Activated CD8-positive, alpha-beta T cell treated with anti-CD3 and anti-CD28 coated beads for 36 hours (primary cell): ENCODE results near the gene PRKG2. TPM values are rescaled to one million over a fixed set of nuclear protein-coding genes. Genes with fewer than 3 reads are reported as not detected.

Experiments used
- ATAC-seq: fragments of 200-7000 bp; cut with Tn5 transposase; one replicate; pipeline ENCODE4 v1.10.0; 2021; ENCODE audit warnings: mild to moderate bottlenecking, moderate library complexity
- CTCF ChIA-PET: fragments of 350-600 bp; sonication (Branson Sonifier 250); formaldehyde crosslinking; loops from one replicate; lab custom pipeline; 2021; ENCODE audit warnings: antibody characterized with exemption; lab: Charles Lee
- POLR2A ChIA-PET: fragments of 350-600 bp; sonication (Branson Sonifier 250); formaldehyde crosslinking; loops from one replicate; lab custom pipeline; 2021; ENCODE audit warnings: antibody characterized with exemption; lab: Charles Lee
- DNase-seq: peaks from one replicate; pipeline ENCODE4 v3.0.0-alpha.2; 2020
- H3K27ac Mint-ChIP-seq: one replicate; pipeline ENCODE4 v1.8.0; 2021; ENCODE audit warnings: mild to moderate bottlenecking, mixed read lengths
- H3K27me3 Mint-ChIP-seq: one replicate; pipeline ENCODE4 v1.8.0; 2021; ENCODE audit warnings: mixed read lengths
- H3K36me3 Mint-ChIP-seq: one replicate; pipeline ENCODE4 v1.8.0; 2021; ENCODE audit warnings: low read depth, mixed read lengths
- H3K4me1 Mint-ChIP-seq: one replicate; pipeline ENCODE4 v1.8.0; 2021; ENCODE audit warnings: low read depth, mixed read lengths
- H3K4me3 Mint-ChIP-seq: one replicate; pipeline ENCODE4 v1.8.0; 2021; ENCODE audit warnings: mild to moderate bottlenecking, moderate library complexity, mixed read lengths
- H3K9me3 Mint-ChIP-seq: one replicate; pipeline ENCODE4 v1.8.0; 2021; ENCODE audit warnings: mixed read lengths
- intact Hi-C: fragments of 100-400 bp; cut with micrococcal nuclease; formaldehyde crosslinking; loops from one replicate; pipeline ENCODE4 v1.10.0; 2022
- total RNA-seq, 2 experiments: library from RNA; stranded (reverse); gene quantifications; one replicate each; pipeline ENCODE4 v1.2.3, GENCODE V29; 2021
- TF ChIP-seq, protein P1 (sequence below): fragments of 200-600 bp; IDR thresholded peaks from one replicate; pipeline ENCODE4 v1.8.0; 2022; ENCODE audit warnings: antibody characterized with exemption, mild to moderate bottlenecking

PRKG2 gene
- total RNA-seq, 2 experiments from 2014 or later: 0.54 to 0.63 TPM

DNA sequence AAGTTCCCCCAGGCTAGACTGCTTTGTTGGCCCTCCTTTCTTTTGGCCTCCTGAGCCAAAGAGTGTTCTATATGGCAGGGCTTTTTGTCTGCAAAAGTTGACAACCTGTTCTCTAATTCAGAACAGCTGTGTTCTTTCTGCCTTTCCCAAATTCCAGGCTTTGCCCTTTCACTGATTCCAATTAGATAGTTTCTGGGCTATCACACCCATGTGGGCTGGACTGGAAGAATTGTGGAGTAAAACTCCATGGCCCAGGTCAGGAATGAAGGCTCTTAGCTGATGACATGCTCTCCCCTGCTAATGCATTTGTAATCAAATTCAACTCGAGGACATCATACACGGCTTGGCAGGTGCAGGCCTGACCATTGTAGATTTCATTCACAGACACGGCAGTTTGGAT lies 165.1 kb downstream of the PRKG2 start:
- Mint-ChIP-seq H3K4me3 (no peak overlapping the region), H3K36me3 (no peaks in the 10 kb centered on the region), H3K27me3 (peaks cover 4% of the 10 kb centered on the region), H3K9me3 (no peaks in the 10 kb centered on the region), H3K27ac (no peak overlapping the region), H3K4me1 (no peaks in the 10 kb centered on the region)
- ATAC-seq: no peak
- DNase-seq: no peak
- intact Hi-C loops: no loop called here
- ChIA-PET CTCF (interaction anchor here (4.1 kb wide), 1 partner anchor 10 kb away, joined by 21 read pairs; no protein-coding TSS in a partner anchor), POLR2A (no interaction called here)
- TF ChIP-seq, protein P1, sequence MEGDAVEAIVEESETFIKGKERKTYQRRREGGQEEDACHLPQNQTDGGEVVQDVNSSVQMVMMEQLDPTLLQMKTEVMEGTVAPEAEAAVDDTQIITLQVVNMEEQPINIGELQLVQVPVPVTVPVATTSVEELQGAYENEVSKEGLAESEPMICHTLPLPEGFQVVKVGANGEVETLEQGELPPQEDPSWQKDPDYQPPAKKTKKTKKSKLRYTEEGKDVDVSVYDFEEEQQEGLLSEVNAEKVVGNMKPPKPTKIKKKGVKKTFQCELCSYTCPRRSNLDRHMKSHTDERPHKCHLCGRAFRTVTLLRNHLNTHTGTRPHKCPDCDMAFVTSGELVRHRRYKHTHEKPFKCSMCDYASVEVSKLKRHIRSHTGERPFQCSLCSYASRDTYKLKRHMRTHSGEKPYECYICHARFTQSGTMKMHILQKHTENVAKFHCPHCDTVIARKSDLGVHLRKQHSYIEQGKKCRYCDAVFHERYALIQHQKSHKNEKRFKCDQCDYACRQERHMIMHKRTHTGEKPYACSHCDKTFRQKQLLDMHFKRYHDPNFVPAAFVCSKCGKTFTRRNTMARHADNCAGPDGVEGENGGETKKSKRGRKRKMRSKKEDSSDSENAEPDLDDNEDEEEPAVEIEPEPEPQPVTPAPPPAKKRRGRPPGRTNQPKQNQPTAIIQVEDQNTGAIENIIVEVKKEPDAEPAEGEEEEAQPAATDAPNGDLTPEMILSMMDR: no peak

DNA sequence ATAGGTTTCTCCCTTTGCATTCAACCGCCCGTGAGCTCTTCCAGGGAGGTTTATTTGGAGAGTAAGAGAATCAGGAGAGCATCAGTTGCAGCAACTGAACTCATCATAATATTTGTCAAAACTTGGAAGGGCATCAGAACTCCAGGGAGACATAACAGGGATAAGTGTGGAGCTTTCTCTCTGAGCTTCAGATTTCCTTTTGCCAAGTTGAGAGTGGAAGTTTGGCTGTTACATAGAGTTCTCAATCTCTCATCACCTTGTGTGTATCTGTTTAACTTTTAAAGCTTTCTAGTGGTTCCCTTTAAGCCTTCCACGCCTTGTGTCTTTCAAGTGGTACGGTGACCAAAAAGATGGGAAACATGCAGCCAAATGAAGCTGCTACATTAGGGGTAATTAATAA lies 165.7 kb downstream of the PRKG2 start:
- ChIA-PET CTCF (interaction anchor here (0.9 to 4.1 kb wide), 2 partner anchors 10 to 60 kb away, joined by 3 to 21 read pairs; no protein-coding TSS in a partner anchor), POLR2A (no interaction called here)
- Mint-ChIP-seq H3K36me3 (no peaks in the 10 kb centered on the region), H3K9me3 (no peaks in the 10 kb centered on the region), H3K4me1 (no peaks in the 10 kb centered on the region), H3K4me3 (no peak overlapping the region), H3K27me3 (peaks cover 8% of the 10 kb centered on the region), H3K27ac (no peak overlapping the region)
- TF ChIP-seq, protein P1: no peak
- ATAC-seq (no peak), DNase-seq (no peak)
- intact Hi-C loops: no loop called here

DNA sequence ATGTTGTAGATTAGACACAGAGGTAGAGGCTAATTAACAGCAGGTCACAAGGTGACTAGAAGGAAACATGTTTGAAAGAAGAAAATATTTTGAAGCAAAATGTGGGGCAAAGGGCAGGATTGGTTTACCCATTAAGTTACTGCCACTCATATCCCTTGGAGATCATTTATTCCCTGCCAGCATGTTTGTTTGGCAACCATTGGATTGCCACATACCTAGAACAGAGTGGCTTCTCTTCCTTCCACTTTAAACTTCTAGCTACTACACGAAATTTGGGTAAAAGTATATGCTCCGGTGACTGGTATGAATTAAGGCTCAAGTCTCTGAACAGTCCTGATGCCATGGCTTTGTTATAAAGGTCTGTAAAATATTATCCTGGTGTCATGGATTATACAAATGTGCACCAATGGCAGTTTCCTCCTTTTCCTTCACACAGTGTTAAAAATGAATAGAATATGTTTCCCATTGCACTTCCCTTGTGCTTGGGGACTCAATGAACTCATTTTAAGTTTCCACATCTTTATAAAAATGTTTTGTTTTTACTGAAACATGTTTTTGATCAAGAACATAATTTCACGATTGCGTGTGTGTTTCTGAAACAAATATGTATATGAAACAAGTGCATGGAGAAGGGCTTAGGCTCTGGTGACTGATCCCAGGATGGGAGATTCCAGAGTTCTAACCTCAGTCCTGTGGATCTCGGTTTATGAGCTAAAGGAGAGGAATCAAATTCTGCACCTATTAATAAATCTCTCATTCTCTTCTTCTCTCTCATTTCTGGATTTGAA lies 172.2 kb downstream of the PRKG2 start:
- TF ChIP-seq, protein P1: no peak
- H3K27me3 Mint-ChIP-seq: peaks cover 14% of the 10 kb centered on the region
- H3K4me3 Mint-ChIP-seq: no peak overlapping the region
- ATAC-seq (no peak), DNase-seq (no peak)
- POLR2A ChIA-PET: no interaction called here
- no peaks in the 10 kb centered on the region for H3K4me1 Mint-ChIP-seq
- CTCF ChIA-PET: interaction anchor here (1.1 kb wide), 2 partner anchors 677 to 682 kb away, joined by 3 to 5 read pairs; no protein-coding TSS in a partner anchor
- H3K9me3 Mint-ChIP-seq: no peaks in the 10 kb centered on the region
- intact Hi-C loops: loop anchor here (5.0 kb wide), 1 partner anchor 680 kb away; no protein-coding TSS in a partner anchor
- no peak overlapping the region for H3K27ac Mint-ChIP-seq
- no peaks in the 10 kb centered on the region for H3K36me3 Mint-ChIP-seq

DNA sequence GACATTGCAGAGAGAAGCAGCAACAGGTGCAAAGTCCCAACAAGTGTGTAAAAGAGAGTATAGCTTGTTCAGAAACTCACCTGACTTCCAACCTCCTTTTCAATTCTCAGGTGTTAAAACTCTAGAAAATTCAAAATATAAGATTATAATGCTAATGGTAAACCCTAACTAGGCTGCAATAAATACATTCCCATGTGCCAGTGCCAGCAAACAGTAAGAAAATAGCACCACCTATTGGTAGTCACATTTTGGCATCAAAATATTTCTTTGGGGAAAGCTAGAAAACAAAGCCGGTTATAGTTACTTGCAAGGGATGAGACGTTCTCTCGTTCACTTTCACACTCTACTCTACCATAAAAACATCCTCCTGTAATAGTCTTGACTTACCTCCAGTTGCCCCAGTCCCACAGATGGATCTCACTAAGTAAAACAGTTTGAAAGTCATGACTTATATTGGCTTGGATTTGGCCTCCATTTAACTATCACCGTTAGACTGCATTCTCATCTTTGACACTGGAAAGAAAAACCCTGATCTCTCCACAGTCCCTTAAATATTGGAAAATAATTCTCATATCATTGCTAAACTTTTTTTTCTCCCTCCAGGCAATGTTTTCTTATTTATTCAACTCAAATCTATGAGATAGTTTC lies 174.9 kb downstream of the PRKG2 start:
- Mint-ChIP-seq H3K4me1 (no peaks in the 10 kb centered on the region), H3K36me3 (no peaks in the 10 kb centered on the region), H3K9me3 (no peaks in the 10 kb centered on the region), H3K27me3 (peaks cover 13% of the 10 kb centered on the region), H3K27ac (no peak overlapping the region), H3K4me3 (no peak overlapping the region)
- intact Hi-C loops: loop anchor here (5.0 kb wide), 1 partner anchor 678 kb away; no protein-coding TSS in a partner anchor
- POLR2A ChIA-PET: no interaction called here
- no peak for ATAC-seq
- CTCF ChIA-PET: interaction anchor here (0.6 to 3.9 kb wide), 24 partner anchors 10 to 820 kb away, joined by 3 to 25 read pairs (median 4); partner anchors contain the start of gene BMP3
- TF ChIP-seq, protein P1: peak; percentile 71
- DNase-seq: no peak
